WERI-Rb-1 (cell line): ENCODE data around the gene LZTS2.

Experiments
- DNase-seq: peaks from one replicate; pipeline ENCODE4 v3.0.0-alpha.2; 2020
- H3K27ac ChIP-seq: fragments of 250-450 bp; sonication (Bioruptor Pico); 2 replicates; pipeline ENCODE4 v1.5.1; 2020; ENCODE audit warnings: mild to moderate bottlenecking, moderate library complexity
- H3K27me3 ChIP-seq: fragments of 250-450 bp; sonication (Bioruptor Pico); 2 replicates; pipeline ENCODE4 v1.5.1; 2021; ENCODE audit warnings: mild to moderate bottlenecking, low read depth, moderate library complexity; ENCODE audit not compliant: insufficient read depth, severe bottlenecking
- H3K36me3 ChIP-seq: fragments of 250-450 bp; sonication (Bioruptor Pico); 2 replicates; pipeline ENCODE4 v1.5.1; 2020; ENCODE audit warnings: mild to moderate bottlenecking, moderate library complexity
- H3K4me3 ChIP-seq: 2 replicates; pipeline ENCODE4 v1.5.1; 2011; ENCODE audit warnings: low read depth, mild to moderate bottlenecking, control low read depth, low read length
- H3K9me3 ChIP-seq: fragments of 250-450 bp; sonication (Bioruptor Pico); 2 replicates; pipeline ENCODE4 v1.5.1; 2021; ENCODE audit warnings: mild to moderate bottlenecking, moderate library complexity; ENCODE audit not compliant: severe bottlenecking
- CTCF ChIP-seq: IDR thresholded peaks from 2 replicates; pipeline ENCODE4 v1.5.1; 2011; ENCODE audit warnings: low read depth, mild to moderate bottlenecking, control low read depth, inconsistent platforms, low read length

Gene LZTS2

DNA sequence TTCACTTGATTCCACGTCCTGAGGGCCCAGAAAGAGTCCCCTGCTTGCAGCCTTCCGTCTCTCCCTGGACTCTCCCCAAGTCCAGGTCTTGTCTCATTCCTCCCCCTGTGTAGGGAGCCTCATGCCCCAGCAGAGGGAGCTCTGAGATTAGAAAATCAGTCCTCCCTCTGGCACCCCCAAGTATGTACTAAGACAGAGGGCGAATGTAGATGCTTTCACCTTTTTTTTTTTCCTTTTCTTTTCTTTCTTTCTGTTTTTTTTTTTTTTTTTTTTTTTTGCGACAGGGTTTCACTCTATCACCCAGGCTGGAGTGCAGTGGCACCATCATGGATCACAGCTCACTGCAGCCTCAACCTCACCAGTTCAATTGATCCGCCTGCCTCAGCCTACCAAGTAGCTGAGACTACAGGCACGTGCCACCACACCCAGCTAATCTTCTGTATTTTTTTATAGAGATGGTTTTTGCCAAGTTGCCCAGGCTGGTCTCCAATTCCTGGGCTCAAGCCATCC is 41.7 kb downstream of the LZTS2 start:
- no peaks in the 10 kb centered on the region for H3K27me3 ChIP-seq
- H3K36me3 ChIP-seq: peaks cover 16% of the 10 kb centered on the region
- peak; percentile 87 for DNase-seq
- H3K9me3 ChIP-seq: no peaks in the 10 kb centered on the region
- peak; percentile 78 for TF ChIP-seq CTCF
- H3K27ac ChIP-seq: no peak overlapping the region
- no peak overlapping the region for H3K4me3 ChIP-seq

GRCh38 chr10:101042118-101042517 is 42.5 kb downstream of the LZTS2 start:
- Histone ChIP-seq H3K9me3 (no peaks in the 10 kb centered on the region), H3K4me3 (no peak overlapping the region), H3K27me3 (no peaks in the 10 kb centered on the region), H3K36me3 (peaks cover 10% of the 10 kb centered on the region), H3K27ac (peak overlapping the region; percentile 96)
- no peak for TF ChIP-seq CTCF
- no peak for DNase-seq

- Histone ChIP-seq H3K36me3 (peaks cover 3% of the 10 kb centered on the region), H3K4me3 (peak overlapping the region; percentile 74), H3K27ac (peak overlapping the region; percentile 96), H3K27me3 (no peaks in the 10 kb centered on the region), H3K9me3 (no peaks in the 10 kb centered on the region)
- no peak for TF ChIP-seq CTCF
- peak; percentile 99 for DNase-seq
These were observed 43.2 kb downstream of the LZTS2 start for GRCh38 chr10:101042667-101043362.

- Histone ChIP-seq H3K27ac (peak overlapping the region; percentile 96), H3K9me3 (no peaks in the 10 kb centered on the region), H3K27me3 (no peaks in the 10 kb centered on the region), H3K4me3 (peak overlapping the region; percentile 74), H3K36me3 (no peaks in the 10 kb centered on the region)
- no peak for TF ChIP-seq CTCF
- DNase-seq: no peak
These were observed 43.7 kb downstream of the LZTS2 start for GRCh38 chr10:101043363-101043707.

GRCh38 chr10:101044117-101044516 is 44.5 kb downstream of the LZTS2 start:
- Histone ChIP-seq H3K27me3 (no peaks in the 10 kb centered on the region), H3K27ac (peak overlapping the region; percentile 96)
- TF ChIP-seq CTCF: no peak

More at GRCh38 chr10:101044117-101044516, 44.5 kb downstream of the LZTS2 start:
- Histone ChIP-seq H3K36me3 (no peaks in the 10 kb centered on the region), H3K4me3 (no peak overlapping the region), H3K9me3 (no peaks in the 10 kb centered on the region)
- DNase-seq: no peak
